ENCODE measurements around the gene HYAL1.

HYAL1 gene

GRCh38 chr3:50265571-50265970 is 37.8 kb downstream of the HYAL1 start:
- TF ChIP-seq, protein P1, sequence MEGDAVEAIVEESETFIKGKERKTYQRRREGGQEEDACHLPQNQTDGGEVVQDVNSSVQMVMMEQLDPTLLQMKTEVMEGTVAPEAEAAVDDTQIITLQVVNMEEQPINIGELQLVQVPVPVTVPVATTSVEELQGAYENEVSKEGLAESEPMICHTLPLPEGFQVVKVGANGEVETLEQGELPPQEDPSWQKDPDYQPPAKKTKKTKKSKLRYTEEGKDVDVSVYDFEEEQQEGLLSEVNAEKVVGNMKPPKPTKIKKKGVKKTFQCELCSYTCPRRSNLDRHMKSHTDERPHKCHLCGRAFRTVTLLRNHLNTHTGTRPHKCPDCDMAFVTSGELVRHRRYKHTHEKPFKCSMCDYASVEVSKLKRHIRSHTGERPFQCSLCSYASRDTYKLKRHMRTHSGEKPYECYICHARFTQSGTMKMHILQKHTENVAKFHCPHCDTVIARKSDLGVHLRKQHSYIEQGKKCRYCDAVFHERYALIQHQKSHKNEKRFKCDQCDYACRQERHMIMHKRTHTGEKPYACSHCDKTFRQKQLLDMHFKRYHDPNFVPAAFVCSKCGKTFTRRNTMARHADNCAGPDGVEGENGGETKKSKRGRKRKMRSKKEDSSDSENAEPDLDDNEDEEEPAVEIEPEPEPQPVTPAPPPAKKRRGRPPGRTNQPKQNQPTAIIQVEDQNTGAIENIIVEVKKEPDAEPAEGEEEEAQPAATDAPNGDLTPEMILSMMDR (IDR thresholded peaks at IDR 0.05) = no peak

- TF ChIP-seq, protein P1 (IDR thresholded peaks at IDR 0.05) = no peak
These were observed 38.3 kb downstream of the HYAL1 start for GRCh38 chr3:50264964-50265485.

DNA sequence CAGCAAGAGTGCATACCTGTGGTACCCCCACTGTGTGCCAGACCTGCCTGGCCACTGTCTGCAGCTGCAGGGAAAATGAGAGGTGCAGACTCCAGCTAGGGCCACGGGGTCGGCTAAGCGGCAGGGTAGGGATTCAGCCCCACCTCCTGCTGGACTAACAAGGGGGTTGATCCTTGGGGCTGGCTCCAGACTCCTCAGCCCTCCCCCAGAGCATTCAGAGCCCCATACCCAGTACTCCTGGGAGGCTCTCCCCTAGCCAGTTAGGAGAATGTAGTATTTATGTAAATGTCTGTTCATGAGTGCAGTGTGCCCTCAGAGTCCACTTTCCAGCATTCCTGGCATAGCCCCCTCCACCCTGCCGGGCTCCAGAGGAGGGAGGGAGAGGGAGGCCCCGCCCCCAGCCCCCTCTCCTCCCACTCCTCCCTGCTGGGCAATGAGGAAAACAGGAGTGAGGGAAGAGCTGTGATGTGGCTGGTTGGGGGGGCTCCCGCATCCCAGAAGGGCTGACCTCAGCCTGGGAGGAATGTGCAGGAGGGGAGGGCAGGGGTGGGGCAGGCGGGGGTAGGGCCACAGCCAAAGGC is 38.9 kb downstream of the HYAL1 start:
- TF ChIP-seq, protein P1 (IDR thresholded peaks at IDR 0.05) = no peak

DNA sequence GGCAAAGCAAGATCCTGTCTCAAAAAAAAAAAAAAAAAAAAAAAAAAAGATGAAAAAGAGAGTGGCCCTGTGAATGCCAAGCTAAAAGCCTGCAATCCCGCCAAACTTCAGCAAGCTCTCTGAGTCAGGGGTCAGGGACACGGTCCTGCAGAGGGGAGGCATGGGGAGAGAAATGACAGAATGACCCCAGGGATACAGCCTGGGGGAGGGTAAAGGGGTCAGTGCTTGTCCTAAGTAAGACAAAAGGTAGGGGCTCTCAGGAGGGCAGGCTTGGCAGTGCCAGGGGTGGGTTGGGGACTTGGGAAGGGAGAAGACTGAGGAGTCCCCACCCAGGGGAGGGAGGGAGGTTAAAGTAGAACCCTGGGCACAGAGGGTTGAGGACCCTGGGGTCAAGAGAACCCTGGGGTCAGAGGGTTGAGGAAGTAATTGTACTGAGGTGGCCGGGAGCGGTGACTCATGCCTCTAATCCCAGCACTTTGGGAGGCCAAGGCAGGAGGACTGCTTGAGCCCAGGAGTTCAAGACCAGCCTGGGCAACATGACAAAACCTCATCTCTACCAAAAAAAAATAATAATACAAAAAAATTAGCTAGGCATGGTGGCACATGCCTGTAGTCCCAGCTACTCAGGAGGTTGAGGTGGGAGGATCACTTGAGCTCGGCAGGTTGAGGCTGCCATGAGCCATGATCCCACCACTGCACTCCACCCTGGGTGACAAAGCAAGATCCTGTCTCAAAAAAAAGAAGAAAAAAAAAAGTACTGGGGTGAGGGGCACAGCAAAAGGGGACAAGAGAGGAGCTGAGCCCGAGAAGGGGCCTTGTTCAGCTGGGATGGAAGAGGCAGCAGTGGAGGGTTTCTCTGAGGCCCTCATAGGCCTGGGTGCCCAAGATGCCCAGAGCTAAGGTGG is 39.6 kb downstream of the HYAL1 start:
- TF ChIP-seq, protein P1 (IDR thresholded peaks at IDR 0.05) = no peak

GRCh38 chr3:50262778-50263177 is 40.6 kb downstream of the HYAL1 start:
- TF ChIP-seq, protein P1 (IDR thresholded peaks at IDR 0.05) = no peak

GRCh38 chr3:50261505-50261904 is 41.9 kb downstream of the HYAL1 start:
- TF ChIP-seq, protein P1 (IDR thresholded peaks at IDR 0.05) = no peak

DNA sequence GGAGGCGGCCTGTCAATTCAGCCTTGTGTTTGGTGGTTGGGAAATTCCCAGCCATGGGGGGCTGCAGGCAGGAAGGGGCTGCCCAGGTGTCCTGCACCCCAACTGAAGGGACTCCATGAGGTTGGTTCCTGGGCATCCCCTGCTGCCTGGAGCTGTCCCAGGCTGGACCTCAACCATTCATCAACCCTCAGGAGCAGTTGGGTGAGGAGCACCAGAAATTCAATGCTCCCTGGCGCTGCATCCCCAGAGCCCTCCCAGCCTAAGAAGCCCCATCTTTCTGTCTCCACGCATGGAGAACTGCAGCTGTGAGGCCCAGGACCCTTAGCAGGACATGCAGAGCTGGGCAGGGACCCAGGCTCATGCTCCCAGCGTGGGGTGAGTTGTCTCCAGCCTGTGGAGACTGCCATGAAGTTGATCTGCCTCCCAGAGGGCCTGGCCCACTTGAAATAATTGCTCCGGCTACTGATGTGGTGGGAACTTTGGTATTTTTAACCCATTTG is 42.4 kb downstream of the HYAL1 start:
- TF ChIP-seq, protein P1 (IDR thresholded peaks at IDR 0.05) = no peak

Data from LNCAP (cell line).